NCI-H2107 (cell line): Measurements from ENCODE around the gene MEGF6.

ENCODE experiments used
- DNase-seq: peaks from one replicate; lab custom pipeline; 2025; lab: John Stamatoyannopoulos, UW

The MEGF6 gene

GRCh38 chr1:3441880-3442279, 169.4 kb downstream of the MEGF6 start:
- DNase-seq, result no peak

DNA sequence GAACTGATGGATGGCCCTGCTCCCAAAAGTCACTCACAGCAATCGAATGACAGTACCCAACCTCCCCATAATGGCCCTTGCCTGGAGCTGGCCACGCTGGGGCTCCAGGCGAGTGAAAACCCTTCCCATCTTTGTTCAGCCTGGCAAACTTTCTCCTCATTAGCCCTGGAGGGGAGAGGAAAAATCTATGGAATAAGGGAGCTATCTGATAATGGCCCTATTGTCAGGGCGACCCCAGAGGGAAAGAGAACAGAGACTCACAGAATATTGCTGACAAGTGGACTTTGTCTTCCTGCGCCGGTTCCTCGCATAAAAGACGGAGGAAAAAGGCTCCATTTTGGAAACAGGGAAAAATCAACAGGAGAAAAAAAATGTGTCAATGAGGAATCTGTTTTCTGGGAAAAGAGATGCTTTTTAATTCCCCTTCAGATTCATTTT, 169.9 kb downstream of the MEGF6 start:
- DNase-seq, result no peak

DNA sequence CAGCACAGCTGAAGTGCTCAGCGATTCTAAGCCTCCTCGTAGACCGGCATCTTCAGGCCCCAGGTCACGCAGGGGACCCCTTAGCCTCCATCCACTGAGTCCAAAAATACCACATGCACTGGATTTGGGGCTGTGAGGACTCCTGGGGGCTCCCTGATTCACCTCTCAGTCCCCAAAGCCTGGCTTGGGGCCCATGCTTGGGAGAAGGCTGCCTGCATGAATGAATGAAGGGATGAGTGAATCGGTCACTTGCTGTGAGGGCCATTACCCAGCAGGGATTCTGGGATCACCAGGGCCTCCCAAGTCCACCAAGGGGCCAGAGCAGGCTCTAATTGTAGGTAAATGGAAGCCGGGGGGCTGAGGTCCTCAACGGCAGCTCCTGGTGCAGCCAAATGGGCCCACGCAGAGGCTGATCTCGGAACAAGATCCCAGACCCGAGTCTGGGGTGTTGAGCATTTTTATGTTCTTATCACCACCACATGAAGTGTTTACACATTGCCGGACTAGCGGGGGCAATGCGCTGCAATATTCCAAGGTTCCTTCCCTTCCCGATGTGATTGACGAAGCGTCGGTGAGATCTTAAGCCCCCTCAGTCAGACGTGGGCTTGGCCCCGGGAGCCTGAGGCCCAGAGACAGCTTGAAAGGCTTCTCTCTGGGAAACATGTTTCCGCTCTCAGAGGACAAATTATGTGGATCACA, 170.4 kb downstream of the MEGF6 start:
- DNase-seq, result no peak

DNA sequence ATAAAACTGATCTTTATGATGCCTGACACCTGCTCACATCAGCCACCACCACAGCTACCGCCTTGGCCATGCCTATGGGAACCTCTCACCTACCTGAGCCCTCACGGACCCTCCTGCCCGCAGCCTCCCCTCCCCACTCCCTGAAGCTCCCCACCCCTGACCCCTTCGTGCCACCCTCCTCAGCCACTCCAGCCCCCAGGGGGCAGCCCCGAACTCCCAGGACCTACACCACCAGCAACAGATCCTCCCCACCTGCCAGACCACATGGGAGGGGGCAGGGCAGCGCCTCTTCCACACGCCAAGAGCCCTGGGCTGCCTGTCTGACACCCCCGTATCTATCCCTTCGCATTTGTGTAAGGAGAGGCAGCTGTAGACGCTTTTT, 171.0 kb downstream of the MEGF6 start:
- DNase-seq, result no peak
